H1 (cell line): Measurements from ENCODE around the gene TAF15. TPM values are rescaled to one million over a fixed set of nuclear protein-coding genes. Genes with fewer than 3 reads are reported as not detected.

Source experiments
- CTCF ChIA-PET: fragments of 300-600 bp; sonication (Branson Sonifier 250); formaldehyde crosslinking; loops from one replicate; lab custom pipeline; 2021; ENCODE audit not compliant: partially characterized antibody; lab: Charles Lee
- POLR2A ChIA-PET: fragments of 300-600 bp; sonication (Branson Sonifier 250); formaldehyde crosslinking; loops from one replicate; lab custom pipeline; 2021; ENCODE audit warnings: inconsistent platforms; ENCODE audit not compliant: partially characterized antibody; lab: Charles Lee
- DNase-seq, 2 experiments: peaks; one replicate each; pipeline versions ENCODE4 v3.0.0 to v3.0.0-alpha.2; 2010 to 2022; ENCODE audit warnings: low spot score in 2 of 2, low read depth in 1 of 2, mixed read lengths in 1 of 2
- FAIRE-seq: peaks from 2 replicates; lab custom pipeline; 2011; peaks lifted over from hg19 to GRCh38; lab: Jason Lieb, UNC
- H2AFZ ChIP-seq: 2 replicates; pipeline ENCODE4 v1.8.1; 2012; ENCODE audit warnings: low read length, inconsistent platforms
- H2AK5ac ChIP-seq: 2 replicates; pipeline ENCODE4 v1.6.1; 2013; ENCODE audit warnings: low read depth, low read length
- H2BK120ac ChIP-seq: replicated peaks from 2 replicates; pipeline ENCODE3; 2013; ENCODE audit warnings: low read depth, low read length, inconsistent platforms
- H2BK12ac ChIP-seq: 2 replicates; pipeline ENCODE4 v1.6.1; 2013; ENCODE audit warnings: low read depth, low read length
- H2BK15ac ChIP-seq: 2 replicates; pipeline ENCODE4 v1.6.1; 2013; ENCODE audit warnings: low read length
- H2BK20ac ChIP-seq: 2 replicates; pipeline ENCODE4 v1.6.1; 2013; ENCODE audit warnings: low read length
- H2BK5ac ChIP-seq: 2 replicates; pipeline ENCODE4 v1.6.1; 2013; ENCODE audit warnings: low read depth, low read length
- H3K14ac ChIP-seq: 2 replicates; pipeline ENCODE4 v1.6.1; 2013; ENCODE audit warnings: inconsistent platforms; ENCODE audit not compliant: insufficient read length
- H3K18ac ChIP-seq: 2 replicates; pipeline ENCODE4 v1.6.1; 2013; ENCODE audit warnings: low read length; ENCODE audit errors: extremely low read depth
- H3K23ac ChIP-seq: 2 replicates; pipeline ENCODE4 v1.6.1; 2013; ENCODE audit warnings: inconsistent platforms; ENCODE audit not compliant: insufficient read length
- H3K23me2 ChIP-seq: 2 replicates; pipeline ENCODE4 v1.6.1; 2013; ENCODE audit warnings: low read depth, low read length
- H3K27ac ChIP-seq: 2 replicates; pipeline ENCODE4 v1.6.1; 2011; ENCODE audit warnings: low read depth, low read length, inconsistent platforms
- H3K27me3 ChIP-seq, 4 experiments: replicated peaks in 1 of 4; 1 replicate in 1 of 4; 2 replicates in 3 of 4; pipeline versions ENCODE4 v1.6.1 to v1.8.1; 2011 to 2013; ENCODE audit warnings: low read length in 3 of 4, mild to moderate bottlenecking in 3 of 4, inconsistent platforms in 2 of 4, mixed read lengths in 2 of 4, moderate library complexity in 1 of 4; ENCODE audit not compliant: control insufficient read depth in 3 of 4, insufficient read depth in 3 of 4; ENCODE audit errors: extremely low read depth in 1 of 4
- H3K36me3 ChIP-seq, 4 experiments: 2 replicates each; pipeline versions ENCODE4 v1.6.1 to v1.8.1; 2011 to 2013; ENCODE audit warnings: mild to moderate bottlenecking in 4 of 4, low read length in 3 of 4, moderate library complexity in 2 of 4, control low read depth in 1 of 4, inconsistent platforms in 1 of 4; ENCODE audit not compliant: insufficient read depth in 4 of 4, control insufficient read depth in 2 of 4
- H3K4ac ChIP-seq: replicated peaks from 2 replicates; pipeline ENCODE3; 2013; ENCODE audit warnings: low read length, low read depth, mixed read lengths, inconsistent platforms; ENCODE audit not compliant: insufficient read length
- H3K4me1 ChIP-seq, 4 experiments: replicated peaks in 1 of 4; 1 replicate in 1 of 4; 2 replicates in 3 of 4; pipeline versions ENCODE4 v1.6.1 to v1.8.1; 2011 to 2013; ENCODE audit warnings: low read length in 3 of 4, inconsistent platforms in 2 of 4, mixed read lengths in 1 of 4; ENCODE audit not compliant: insufficient read depth in 4 of 4, control insufficient read depth in 3 of 4
- H3K4me2 ChIP-seq, 2 experiments: 2 replicates each; pipeline versions ENCODE4 v1.6.1 to v1.8.1; 2011 to 2013; ENCODE audit warnings: low read depth in 2 of 2, low read length in 2 of 2, control low read depth in 1 of 2, inconsistent platforms in 1 of 2, mild to moderate bottlenecking in 1 of 2; ENCODE audit not compliant: insufficient read depth in 1 of 2
- H3K4me3 ChIP-seq, 4 experiments: fragments of 200-600, 300-600 bp in 1 of 4; sonication (generic), shearing (Covaris generic), sonication (Bioruptor Twin) in 1 of 4; 2 replicates each; pipeline versions ENCODE4 v1.5.1 to v1.8.1; 2011 to 2016; ENCODE audit warnings: low read length in 4 of 4, low read depth in 3 of 4, control low read depth in 2 of 4, inconsistent platforms in 2 of 4, mild to moderate bottlenecking in 2 of 4, mixed read lengths in 1 of 4, moderate library complexity in 1 of 4; ENCODE audit not compliant: insufficient read depth in 2 of 4; ENCODE audit errors: extremely low read depth in 1 of 4
- H3K56ac ChIP-seq: replicated peaks from 2 replicates; pipeline ENCODE3; 2013; ENCODE audit warnings: low read depth, mild to moderate bottlenecking, mixed read lengths, low read length, inconsistent platforms; ENCODE audit not compliant: insufficient read length
- H3K79me1 ChIP-seq: 2 replicates; pipeline ENCODE4 v1.6.1; 2013; ENCODE audit warnings: low read depth, low read length, control low read depth
- H3K79me2 ChIP-seq, 2 experiments: 2 replicates each; pipeline versions ENCODE4 v1.6.1 to v1.8.1; 2012 to 2013; ENCODE audit warnings: low read length in 2 of 2, mild to moderate bottlenecking in 2 of 2, inconsistent platforms in 1 of 2; ENCODE audit not compliant: insufficient read depth in 2 of 2, control insufficient read depth in 1 of 2
- H3K9ac ChIP-seq, 4 experiments: replicated peaks in 1 of 4; 1 replicate in 1 of 4; 2 replicates in 3 of 4; pipeline versions ENCODE4 v1.6.1 to v1.8.1; 2011 to 2013; ENCODE audit warnings: low read depth in 3 of 4, low read length in 3 of 4, control low read depth in 2 of 4, mild to moderate bottlenecking in 2 of 4, moderate library complexity in 2 of 4, inconsistent platforms in 1 of 4; ENCODE audit errors: extremely low read depth in 1 of 4
- H3K9me3 ChIP-seq, 2 experiments: 2 replicates each; pipeline versions ENCODE4 v1.6.1 to v1.8.1; 2012 to 2013; ENCODE audit warnings: mild to moderate bottlenecking in 2 of 2, moderate library complexity in 2 of 2, control low read depth in 1 of 2, inconsistent platforms in 1 of 2, low read depth in 1 of 2, low read length in 1 of 2, mixed read lengths in 1 of 2; ENCODE audit not compliant: insufficient read depth in 2 of 2
- H4K20me1 ChIP-seq, 2 experiments: replicated peaks in 1 of 2; 2 replicates each; pipeline versions ENCODE3 to v1.8.1; 2011 to 2013; ENCODE audit warnings: inconsistent platforms in 2 of 2, low read length in 2 of 2, mild to moderate bottlenecking in 1 of 2; ENCODE audit not compliant: insufficient read depth in 2 of 2, control insufficient read depth in 1 of 2
- H4K5ac ChIP-seq: 2 replicates; pipeline ENCODE4 v1.6.1; 2013; ENCODE audit warnings: low read length, low read depth, mixed read lengths, inconsistent platforms; ENCODE audit not compliant: insufficient read length
- H4K8ac ChIP-seq: 2 replicates; pipeline ENCODE4 v1.8.0; 2013; ENCODE audit warnings: mild to moderate bottlenecking, moderate library complexity, low read length, inconsistent platforms; ENCODE audit not compliant: insufficient read depth; ENCODE audit errors: extremely low read depth
- H4K91ac ChIP-seq: replicated peaks from 2 replicates; pipeline ENCODE3; 2013; ENCODE audit warnings: low read length, mixed read lengths, inconsistent platforms; ENCODE audit not compliant: insufficient read length
- CHD1 ChIP-seq: IDR thresholded peaks from 2 replicates; pipeline ENCODE4 v1.6.1; 2012; ENCODE audit warnings: low read depth, low read length, improper control_type of control experiment
- POLR2AphosphoS5 ChIP-seq: IDR thresholded peaks from 2 replicates; pipeline ENCODE4 v1.6.1; 2011; ENCODE audit warnings: low read depth, low read length
- WGBS, 2 experiments: shearing (Covaris generic) in 1 of 2; methylation state at CpG; one replicate each; pipeline versions ENCODE4 v1.1.6 to v1.1.7; 2013 to 2015; ENCODE audit warnings: low lambda C conversion rate in 2 of 2, mixed read lengths in 2 of 2, inconsistent platforms in 1 of 2, low coverage in 1 of 2, missing lambda C conversion rate in 1 of 2; ENCODE audit not compliant: insufficient replicate concordance in 2 of 2, insufficient coverage in 1 of 2, insufficient read length in 1 of 2; ENCODE audit errors: extremely low coverage in 1 of 2, missing lambda C conversion rate in 1 of 2; 5-methylcytosine and 5-hydroxymethylcytosine counted together
- polyA plus RNA-seq, 7 experiments: library from polyadenylated mRNA; depleted of rRNA in 3 of 7; stranded (reverse) in 5 of 7; unstranded in 2 of 7; fragments of >200 nt in 5 of 7; fragments of 200-250 nt in 2 of 7; gene quantifications; 1 replicate in 5 of 7; 2 replicates in 1 of 7; 4 replicates in 1 of 7; pipeline versions ENCODE4 v1.2.1 to v1.2.3, GENCODE V29; 2011 to 2013; ENCODE audit warnings: missing spikeins in 2 of 7, mixed read lengths in 2 of 7
- total RNA-seq: library from RNA; stranded (reverse); fragmentation: NEBNext Ultra II Directional; extraction: Animal tissue kit (Norgen Biotek cat#: 25700); gene quantifications from 2 replicates; pipeline ENCODE4 v1.2.1, GENCODE V29; 2021

Gene TAF15
- total and polyA plus RNA-seq, 2 of the 8 experiments (the other 6 are each of a cell fraction or from before 2014, with no cell fraction given), result 80.1 to 338 TPM

DNA sequence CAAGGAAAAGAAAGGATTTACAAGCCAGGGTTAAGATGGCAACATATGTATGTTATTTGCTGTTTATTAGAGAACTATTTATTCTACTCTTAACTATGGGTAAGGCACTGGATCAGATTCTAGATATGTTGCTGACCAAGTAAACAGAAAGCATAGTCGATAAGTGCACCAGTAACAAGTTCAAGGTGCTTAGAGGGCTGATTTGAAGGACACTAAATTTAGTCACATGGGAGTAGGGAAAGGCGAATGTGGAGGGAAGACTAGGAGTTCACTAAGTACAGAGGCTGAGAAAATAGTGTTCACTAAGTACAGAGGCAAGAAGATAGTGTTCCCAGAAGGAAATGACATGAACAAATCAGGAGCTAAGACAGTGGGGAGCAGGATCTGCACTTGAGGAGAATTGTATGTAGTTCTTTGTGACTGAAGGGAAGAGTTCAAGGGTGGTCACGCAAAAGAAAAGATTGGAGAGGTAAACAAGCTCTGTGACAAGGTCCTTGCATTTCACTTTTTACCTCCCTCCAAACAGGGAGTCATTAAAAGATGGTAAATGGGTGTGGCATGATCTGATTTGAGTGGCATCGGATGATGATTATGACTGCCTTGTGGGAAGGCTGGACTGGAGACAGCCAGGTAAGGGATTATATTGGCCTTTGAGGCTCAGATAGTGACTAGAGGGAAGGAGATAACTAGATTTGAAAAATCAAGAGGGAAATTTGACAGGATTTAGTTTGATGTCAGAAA is 38.5 kb downstream of the TAF15 start:
- Histone ChIP-seq H4K91ac (no peak overlapping the region), H3K23me2 (no peaks in the 10 kb centered on the region; the same call in 1 of the 2 replicates), H2BK20ac (no peak overlapping the region), H2BK5ac (no peak overlapping the region), H3K4me1 (no peaks in the 10 kb centered on the region), H2BK12ac (no peak overlapping the region), H3K4me3 (no peak overlapping the region), H3K9me3 (no peaks in the 10 kb centered on the region), H3K56ac (no peak overlapping the region), H3K79me2 (no peaks in the 10 kb centered on the region), H4K5ac (no peak overlapping the region), H2AFZ (no peak overlapping the region), H3K23ac (no peak overlapping the region), H3K18ac (no peak overlapping the region), H4K8ac (no peak overlapping the region), H2AK5ac (no peak overlapping the region), H3K4me2 (no peak overlapping the region), H3K9ac (no peak overlapping the region), H3K79me1 (no peaks in the 10 kb centered on the region), H3K27me3 (no peaks in the 10 kb centered on the region), H3K4ac (no peak overlapping the region), H3K14ac (no peak overlapping the region), H3K36me3 (peaks cover 23 to 62% (median 48%) of the 10 kb centered on the region in 4 experiments), H4K20me1 (peaks cover 3 to 6% of the 10 kb centered on the region in 2 experiments), H2BK120ac (no peak overlapping the region), H2BK15ac (no peak overlapping the region), H3K27ac (no peak overlapping the region)
- CTCF ChIA-PET, result interaction anchor here (0.6 to 5.2 kb wide), 10 partner anchors 9 to 235 kb away, joined by 3 to 32 read pairs (median 5); partner anchors contain the start of gene HEATR9
- FAIRE-seq, result no peak
- no peak for DNase-seq
- TF ChIP-seq CHD1 (no peak), POLR2AphosphoS5 (peak; percentile 6; the same call in 1 of the 2 replicates)
- 89% methylated on average over 4 of the region's 4 CpGs; no CpG with 5 or more reads in 1 of the 2 experiments for WGBS, 2 experiments
- POLR2A ChIA-PET, result interaction anchor here (0.6 to 3.8 kb wide), 11 partner anchors 7 to 1645 kb away, joined by 3 to 16 read pairs (median 7); partner anchors contain the start of gene TAF15
